GM12878 (cell line): ENCODE results near the gene STX10. TPM values are rescaled to one million over a fixed set of nuclear protein-coding genes. Genes with fewer than 3 reads are reported as not detected.

Source experiments
- ATAC-seq: fragments of 200-7000 bp; cut with Tn5 transposase; 3 replicates; pipeline ENCODE4 v1.9.1; 2020; ENCODE audit warnings: mild to moderate bottlenecking, moderate library complexity
- BruUV-seq: library from RNA; stranded (reverse); fragments of 400-500 nt; replicated peaks from 2 replicates; lab custom pipeline; 2021; lab: Mats Ljungman, UMichigan
- CTCF ChIA-PET: fragments of 300-600 bp; sonication (Branson Sonifier 250); formaldehyde crosslinking; extraction: SDS; loops from one replicate; lab custom pipeline; 2021; ENCODE audit warnings: inconsistent platforms; lab: Yijun Ruan, JAX
- POLR2A ChIA-PET: fragments of 350-600 bp; formaldehyde crosslinking; extraction: SDS; loops from one replicate; lab custom pipeline; 2021; ENCODE audit warnings: inconsistent platforms; lab: Charles Lee
- RAD21 ChIA-PET: fragments of 300-600 bp; sonication (Branson Sonifier 250); formaldehyde crosslinking; loops from one replicate; lab custom pipeline; 2023; ENCODE audit warnings: antibody characterized with exemption; ENCODE audit not compliant: unreplicated experiment; lab: Charles Lee
- SMC1A ChIA-PET: fragments of 300-600 bp; sonication (Branson Sonifier 250); formaldehyde crosslinking; loops from one replicate; lab custom pipeline; 2023; ENCODE audit not compliant: unreplicated experiment, uncharacterized antibody; lab: Charles Lee
- DNase-seq: peaks from one replicate; pipeline ENCODE4 v3.0.0-alpha.2; 2011; ENCODE audit warnings: low read depth, low spot score
- FAIRE-seq: peaks from 3 replicates; lab custom pipeline; 2011; peaks lifted over from hg19 to GRCh38; lab: Jason Lieb, UNC
- H2AFZ ChIP-seq: 2 replicates; pipeline ENCODE4 v1.6.0; 2011; ENCODE audit warnings: low read depth, low read length, control low read depth; ENCODE audit not compliant: control insufficient read depth
- H3K27ac ChIP-seq: 2 replicates; pipeline ENCODE4 v1.5.1; 2011; ENCODE audit warnings: control low read depth; ENCODE audit not compliant: control insufficient read depth, insufficient read depth
- H3K27me3 ChIP-seq, 2 experiments: replicated peaks in 1 of 2; 2 replicates each; pipeline versions ENCODE4 v1.6.0 to v1.6.1; 2011; ENCODE audit warnings: low read length in 1 of 2; ENCODE audit not compliant: control insufficient read depth in 2 of 2, insufficient read depth in 2 of 2
- H3K36me3 ChIP-seq, 2 experiments: 2 replicates each; pipeline ENCODE4 v1.5.1; 2011; ENCODE audit warnings: low read length in 1 of 2; ENCODE audit not compliant: control insufficient read depth in 2 of 2, insufficient read depth in 2 of 2
- H3K4me1 ChIP-seq: 2 replicates; pipeline ENCODE4 v1.6.1; 2011; ENCODE audit warnings: mild to moderate bottlenecking, low read length, moderate library complexity, mixed read lengths; ENCODE audit not compliant: control insufficient read depth, insufficient read depth
- H3K4me2 ChIP-seq: 2 replicates; pipeline ENCODE4 v1.6.0; 2011; ENCODE audit warnings: control low read depth; ENCODE audit not compliant: control insufficient read depth, insufficient read depth
- H3K4me3 ChIP-seq: fragments of 200-600 bp; sonication (generic); 2 replicates; pipeline ENCODE4 v1.5.1; 2016
- H3K79me2 ChIP-seq: 2 replicates; pipeline ENCODE4 v1.6.0; 2011; ENCODE audit warnings: low read length; ENCODE audit not compliant: control insufficient read depth, insufficient read depth
- H3K9ac ChIP-seq: 2 replicates; pipeline ENCODE4 v1.8.0; 2011; ENCODE audit warnings: low read length, control low read depth, mixed read lengths; ENCODE audit not compliant: control insufficient read depth, insufficient read depth
- H3K9me3 ChIP-seq: replicated peaks from 3 replicates; pipeline ENCODE4 v1.5.1; 2011; ENCODE audit warnings: mild to moderate bottlenecking, low read length; ENCODE audit not compliant: control insufficient read depth, insufficient read depth
- H4K20me1 ChIP-seq: 2 replicates; pipeline ENCODE4 v1.6.0; 2011; ENCODE audit not compliant: control insufficient read depth, insufficient read depth
- BCL11A ChIP-seq: IDR thresholded peaks from 2 replicates; pipeline ENCODE4 v1.6.1; 2011; ENCODE audit warnings: low read depth, low read length
- BMI1 ChIP-seq: fragments of 450-650 bp; IDR thresholded peaks from 2 replicates; pipeline ENCODE4 v1.6.1; 2016; ENCODE audit warnings: mild to moderate bottlenecking, moderate library complexity, borderline replicate concordance
- CBFB ChIP-seq: IDR thresholded peaks from 2 replicates; pipeline ENCODE4 v1.6.1; 2016; ENCODE audit warnings: antibody characterized with exemption, low read depth
- E2F8 ChIP-seq: fragments of 450-650 bp; IDR thresholded peaks from 2 replicates; pipeline ENCODE4 v1.6.1; 2018; ENCODE audit warnings: mild to moderate bottlenecking, low read depth, moderate library complexity; ENCODE audit not compliant: partially characterized antibody
- ESRRA ChIP-seq: IDR thresholded peaks from 2 replicates; pipeline ENCODE4 v1.6.1; 2012; ENCODE audit warnings: mild to moderate bottlenecking, low read length, improper control_type of control experiment
- GATAD2B ChIP-seq: fragments of 450-650 bp; conservative IDR thresholded peaks from 2 replicates; pipeline ENCODE4 v1.6.1; 2017; ENCODE audit warnings: low read depth, mild to moderate bottlenecking, moderate library complexity
- JUNB ChIP-seq: IDR thresholded peaks from 2 replicates; pipeline ENCODE4 v1.6.1; 2016; ENCODE audit warnings: antibody characterized with exemption, mild to moderate bottlenecking
- KAT2A ChIP-seq: conservative IDR thresholded peaks from 2 replicates; pipeline ENCODE4 v1.6.1; 2011; ENCODE audit warnings: low read depth, low read length; ENCODE audit not compliant: control insufficient read depth
- MEF2B ChIP-seq: fragments of 450-650 bp; IDR thresholded peaks from 2 replicates; pipeline ENCODE4 v1.6.1; 2018; ENCODE audit warnings: mild to moderate bottlenecking, moderate library complexity; ENCODE audit not compliant: partially characterized antibody, poor library complexity, severe bottlenecking
- MTA2 ChIP-seq: fragments of 450-650 bp; IDR thresholded peaks from 2 replicates; pipeline ENCODE4 v1.6.1; 2016; ENCODE audit warnings: low read depth, mild to moderate bottlenecking, moderate library complexity
- NFIC ChIP-seq: IDR thresholded peaks from 2 replicates; pipeline ENCODE4 v1.6.1; 2012; ENCODE audit warnings: low read depth, mild to moderate bottlenecking, inconsistent platforms, low read length, moderate library complexity
- NR2C1 ChIP-seq: fragments of 450-650 bp; IDR thresholded peaks from 2 replicates; pipeline ENCODE4 v1.6.1; 2017; ENCODE audit warnings: antibody characterized with exemption, mild to moderate bottlenecking, moderate library complexity
- PAX5 ChIP-seq: IDR thresholded peaks from 2 replicates; pipeline ENCODE4 v1.6.1; 2011; ENCODE audit warnings: low read depth, low read length, borderline replicate concordance
- TCF12 ChIP-seq: IDR thresholded peaks from 2 replicates; pipeline ENCODE4 v1.6.1; 2011; ENCODE audit warnings: low read depth, mild to moderate bottlenecking, low read length
- ZBTB11 ChIP-seq: fragments of 450-650 bp; formaldehyde crosslinking; IDR thresholded peaks from 2 replicates; pipeline ENCODE4 v1.5.0; 2022; ENCODE audit warnings: mild to moderate bottlenecking, missing genetic modification characterization
- ZNF274 ChIP-seq: IDR thresholded peaks from one replicate; pipeline ENCODE4 v1.8.0; 2011; ENCODE audit not compliant: insufficient read length, insufficient read depth
- WGBS: methylation state at CpG from one replicate; pipeline ENCODE4 v1.1.6; 2016; ENCODE audit warnings: low lambda C conversion rate; ENCODE audit not compliant: insufficient replicate concordance, insufficient coverage; ENCODE audit errors: missing lambda C conversion rate; 5-methylcytosine and 5-hydroxymethylcytosine counted together
- in situ Hi-C: fragments of 300-500 bp; cut with MboI; formaldehyde crosslinking; loops from 9 replicates; pipeline ENCODE4 v1.14.3; 2018; ENCODE audit warnings: mixed read lengths
- intact Hi-C: fragments of 100-400 bp; cut with micrococcal nuclease; formaldehyde crosslinking; loops from one replicate; pipeline ENCODE4 v1.14.2; 2022; ENCODE audit not compliant: unreplicated experiment
- polyA plus RNA-seq, 11 experiments: library from polyadenylated mRNA; depleted of rRNA in 4 of 11; unstranded in 6 of 11; stranded (reverse) in 5 of 11; fragments of >200 nt; fragmentation: Nextera tagmentation in 4 of 11; fragmentation: Illumina TruSeq in 1 of 11; extraction: Ambion mirVana in 4 of 11; extraction: Trizol in 1 of 11; gene quantifications; 1 replicate in 1 of 11; 2 replicates in 10 of 11; pipeline versions ENCODE4 v1.2.1 to v1.2.3, GENCODE V29; 2011 to 2016; ENCODE audit warnings: inconsistent platforms in 2 of 11, missing spikeins in 2 of 11, low read depth in 1 of 11
- total RNA-seq, 4 experiments: library from RNA; depleted of rRNA in 3 of 4; stranded (reverse); fragments of >200 nt in 3 of 4; fragmentation: Illumina TruSeq in 1 of 4; extraction: Trizol in 1 of 4; gene quantifications; 2 replicates each; pipeline versions ENCODE4 v1.2.1 to v1.2.3, GENCODE V29; 2013 to 2021

The STX10 gene
- total and polyA plus RNA-seq, 10 of the 15 experiments (the other 5 are each of a cell fraction or from before 2014, with no cell fraction given), result 0.56 to 76.1 (median 47.6) TPM

GRCh38 chr19:13181747-13182388 lies 31.7 kb upstream of the STX10 start:
- Histone ChIP-seq H4K20me1 (no peaks in the 10 kb centered on the region), H3K27me3 (no peaks in the 10 kb centered on the region), H3K27ac (peak overlapping the region; percentile 52), H3K36me3 (no peaks in the 10 kb centered on the region), H3K79me2 (no peaks in the 10 kb centered on the region), H3K9ac (peak overlapping the region; percentile 48), H3K4me3 (no peak overlapping the region), H3K9me3 (no peaks in the 10 kb centered on the region), H2AFZ (peak overlapping the region; percentile 69), H3K4me1 (peaks cover 17% of the 10 kb centered on the region), H3K4me2 (peak overlapping the region; percentile 33; the same call in 1 of the 2 replicates)
- ChIA-PET POLR2A (interaction anchor here (0.6 to 4.9 kb wide), 12 partner anchors 9 to 751 kb away, joined by 3 to 34 read pairs (median 4); no protein-coding TSS in a partner anchor), CTCF (interaction anchor here (0.6 to 2.0 kb wide), 10 partner anchors 8 to 80 kb away, joined by 3 to 21 read pairs (median 4); no protein-coding TSS in a partner anchor), SMC1A (interaction anchor here (0.7 to 3.8 kb wide), 10 partner anchors 12 to 157 kb away, joined by 3 to 25 read pairs (median 8); no protein-coding TSS in a partner anchor), RAD21 (interaction anchor here (0.6 to 3.1 kb wide), 12 partner anchors 12 to 700 kb away, joined by 3 to 22 read pairs (median 4); no protein-coding TSS in a partner anchor)
- no peak for DNase-seq
- intact Hi-C loops, result loop anchor here (2.0 kb wide), 1 partner anchor 15 kb away; no protein-coding TSS in a partner anchor
- in situ Hi-C loops, result no loop called here
- peak; percentile 87 for ATAC-seq
- peak; percentile 72 for FAIRE-seq
- BruUV-seq, result no TSS peak
- 1% methylated on average over 15 of the region's 16 CpGs for WGBS
- no peak for TF ChIP-seq BMI1
- TF ChIP-seq MEF2B, result peak; percentile 83
- no peak for TF ChIP-seq NR2C1
- TF ChIP-seq ZNF274, result no peak
- no peak for TF ChIP-seq ESRRA
- 0 out of 2 replicates have a peak, but pooled peaks have one; percentile 18 for TF ChIP-seq BCL11A
- TF ChIP-seq E2F8, result no peak
- TF ChIP-seq TCF12, result peak; percentile 78
- no peak for TF ChIP-seq NFIC
- peak; percentile 79 for TF ChIP-seq GATAD2B
- TF ChIP-seq PAX5, result peak; percentile 67
- TF ChIP-seq ZBTB11, result no peak
- TF ChIP-seq CBFB, result peak; percentile 68
- no peak for TF ChIP-seq KAT2A
- TF ChIP-seq JUNB, result no peak
- peak; percentile 72; the same call in 1 of the 2 replicates for TF ChIP-seq MTA2
